ENCODE data around the gene TSN. TPM values are rescaled to one million over a fixed set of nuclear protein-coding genes. Genes with fewer than 3 reads are reported as not detected.

TSN gene
- 10 to 100 TPM; 54.3 to 93.8 (median 82.1) TPM for total RNA-seq

DNA sequence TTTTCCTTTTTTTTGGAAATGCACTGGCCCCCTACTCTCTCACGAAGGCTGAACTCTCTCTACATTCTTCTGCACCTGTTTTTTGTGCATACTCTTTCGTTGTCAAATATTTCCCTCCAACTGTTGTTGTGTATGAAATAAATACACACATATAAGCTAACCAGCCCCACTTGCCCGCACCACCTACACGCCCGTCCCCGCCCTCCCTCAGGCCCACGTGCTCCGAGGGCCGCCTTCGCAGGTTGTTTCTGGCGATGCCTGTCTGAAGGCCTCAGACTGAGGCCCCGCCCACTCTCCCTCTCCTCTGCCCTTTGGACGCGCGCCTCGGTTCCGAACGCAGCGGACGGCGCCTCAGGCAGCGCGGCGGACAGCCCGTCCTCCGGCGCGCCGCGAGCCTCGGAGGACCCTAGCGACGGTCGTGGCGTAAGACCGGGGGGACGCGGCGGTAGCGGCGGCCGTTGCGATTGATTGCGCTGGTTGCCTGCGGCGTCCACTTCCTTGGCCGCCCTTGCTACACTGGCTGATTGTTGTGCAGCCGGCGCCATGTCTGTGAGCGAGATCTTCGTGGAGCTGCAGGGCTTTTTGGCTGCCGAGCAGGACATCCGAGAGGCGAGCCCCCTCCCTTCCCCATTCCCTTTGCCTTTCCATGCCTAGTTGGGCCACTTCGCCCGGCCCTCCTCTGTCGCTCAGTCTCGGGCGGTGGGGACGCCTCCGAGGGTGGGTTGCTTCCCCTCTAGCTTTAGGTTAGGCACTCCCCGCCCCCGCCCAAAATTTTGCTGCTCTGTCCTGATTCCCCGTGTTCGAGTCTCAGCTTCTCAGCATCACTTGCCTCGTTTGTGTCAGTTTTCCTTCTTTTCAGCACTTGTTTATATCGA is at the start of gene TSN:
TSN (plus strand) TSS at position 415 of the 875 bp plus-strand sequence; CDS start at position 544, 129 bp downstream.
- TF ChIP-seq CTCF (IDR thresholded peaks at IDR 0.05) (peak in 2 of 4 experiments; percentile 36 to 40), POLR2A (IDR thresholded peaks at IDR 0.05) (peak; percentile 6 to 65)
- Histone ChIP-seq H3K27me3 (no peaks in the 10 kb centered on the region), H3K36me3 (no peaks in the 10 kb centered on the region), H3K4me3 (peak within 1 kb of the TSS; percentile 66 to 93), H3K9me3 (no peaks in the 10 kb centered on the region), H3K27ac (peak within 1 kb of the TSS; percentile 42 to 77), H3K4me1 (peaks cover 0 to 6% of the 10 kb centered on the region in 2 donors)
- peak; percentile 96 for DNase-seq
- intact Hi-C loops (cut with DNase I; ENCODE audit: low total_unique reads), result no loop called here

DNA sequence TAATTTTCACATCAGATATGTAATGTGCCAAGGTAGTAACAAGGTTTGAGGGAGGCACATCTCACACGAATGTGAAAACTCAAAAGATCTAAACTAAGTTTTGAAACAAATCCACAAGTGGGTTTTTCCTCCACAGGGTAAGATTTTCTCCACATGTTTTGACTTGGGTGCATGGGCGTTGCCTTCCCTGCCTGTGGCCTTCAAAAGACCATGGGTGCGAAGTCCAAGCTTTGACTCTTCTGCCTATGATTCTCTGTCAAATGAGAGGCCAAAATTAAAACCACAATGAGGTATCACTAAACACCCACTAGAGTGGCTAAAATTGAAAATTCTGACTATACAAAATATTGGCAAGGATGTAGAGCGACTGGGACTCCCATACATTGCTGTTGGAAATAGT is 49.5 kb upstream of the TSN start:
- H3K36me3 ChIP-seq, result no peaks in the 10 kb centered on the region
- DNase-seq, result no peak
- no peak overlapping the region for H3K4me3 ChIP-seq
- no peaks in the 10 kb centered on the region for H3K9me3 ChIP-seq
- no peak overlapping the region for H3K27ac ChIP-seq
- TF ChIP-seq CTCF (IDR thresholded peaks at IDR 0.05) (no peak), POLR2A (IDR thresholded peaks at IDR 0.05) (no peak)
- no peaks in the 10 kb centered on the region for H3K27me3 ChIP-seq
- intact Hi-C loops (cut with DNase I; ENCODE audit: low total_unique reads), result no loop called here
- no peaks in the 10 kb centered on the region for H3K4me1 ChIP-seq

- no peaks in the 10 kb centered on the region for H3K9me3 ChIP-seq
- H3K4me3 ChIP-seq, result no peak overlapping the region
- TF ChIP-seq CTCF (IDR thresholded peaks at IDR 0.05) (no peak), POLR2A (IDR thresholded peaks at IDR 0.05) (no peak)
- H3K27me3 ChIP-seq, result no peaks in the 10 kb centered on the region
- intact Hi-C loops (cut with DNase I; ENCODE audit: low total_unique reads), result no loop called here
- no peaks in the 10 kb centered on the region for H3K36me3 ChIP-seq
- H3K4me1 ChIP-seq, result no peaks in the 10 kb centered on the region
- H3K27ac ChIP-seq, result no peak overlapping the region
- no peak for DNase-seq
These were observed 48.0 kb upstream of the TSN start for GRCh38 chr2:121707344-121707919.

GRCh38 chr2:121707920-121708361 is 47.5 kb upstream of the TSN start:
- no peaks in the 10 kb centered on the region for H3K4me1 ChIP-seq
- DNase-seq, result no peak
- H3K27me3 ChIP-seq, result no peaks in the 10 kb centered on the region
- H3K36me3 ChIP-seq, result no peaks in the 10 kb centered on the region
- H3K27ac ChIP-seq, result no peak overlapping the region
- TF ChIP-seq CTCF (IDR thresholded peaks at IDR 0.05) (no peak), POLR2A (IDR thresholded peaks at IDR 0.05) (no peak)
- intact Hi-C loops (cut with DNase I; ENCODE audit: low total_unique reads), result no loop called here
- H3K9me3 ChIP-seq, result no peaks in the 10 kb centered on the region
- H3K4me3 ChIP-seq, result no peak overlapping the region

All from uterus (tissue), 4 donors.